Measurements from ENCODE around the gene ZBTB20. TPM values are rescaled to one million over a fixed set of nuclear protein-coding genes. Genes with fewer than 3 reads are reported as not detected.
A peak's percentile ranks its signal among the peaks of the same experiment; 100 is the strongest.

The ZBTB20 gene
- total RNA-seq, 1 donor from 2014 or later: 66.4 TPM

GRCh38 chr3:114879059-114880031 is 267.7 kb downstream of the ZBTB20 start:
- intact Hi-C loops (cut with DNase I): no loop called here
- H3K9me3 ChIP-seq: no peaks in the 10 kb centered on the region
- H3K36me3 ChIP-seq: no peaks in the 10 kb centered on the region
- no peak overlapping the region for H3K4me3 ChIP-seq
- H3K27me3 ChIP-seq (ENCODE audit: low read depth): no peaks in the 10 kb centered on the region
- no peak for TF ChIP-seq CTCF (IDR thresholded peaks at IDR 0.05)
- H3K27ac ChIP-seq: no peak overlapping the region
- DNase-seq (no peak), ATAC-seq (peak in 1 of 2 donors; percentile 54)
- peaks cover 29% of the 10 kb centered on the region for H3K4me1 ChIP-seq

GRCh38 chr3:114878114-114878839 is 268.8 kb downstream of the ZBTB20 start:
- H3K4me3 ChIP-seq: no peak overlapping the region
- H3K4me1 ChIP-seq: peaks cover 39% of the 10 kb centered on the region
- no peak for DNase-seq
- H3K27me3 ChIP-seq (ENCODE audit: low read depth): no peaks in the 10 kb centered on the region
- no peak for TF ChIP-seq CTCF (IDR thresholded peaks at IDR 0.05)
- no peak for ATAC-seq
- no peaks in the 10 kb centered on the region for H3K9me3 ChIP-seq
- H3K27ac ChIP-seq: no peak overlapping the region
- intact Hi-C loops (cut with DNase I): no loop called here
- no peaks in the 10 kb centered on the region for H3K36me3 ChIP-seq

- peaks cover 39% of the 10 kb centered on the region for H3K4me1 ChIP-seq
- intact Hi-C loops (cut with DNase I): no loop called here
- H3K36me3 ChIP-seq: no peaks in the 10 kb centered on the region
- H3K4me3 ChIP-seq: no peak overlapping the region
- ATAC-seq (no peak), DNase-seq (no peak)
- H3K9me3 ChIP-seq: no peaks in the 10 kb centered on the region
- no peak overlapping the region for H3K27ac ChIP-seq
- H3K27me3 ChIP-seq (ENCODE audit: low read depth): no peaks in the 10 kb centered on the region
- no peak for TF ChIP-seq CTCF (IDR thresholded peaks at IDR 0.05)
Measured at GRCh38 chr3:114877378-114878113, 269.5 kb downstream of the ZBTB20 start.

GRCh38 chr3:114874522-114874971 is 272.5 kb downstream of the ZBTB20 start:
- ATAC-seq: no peak
- peaks cover 39% of the 10 kb centered on the region for H3K4me1 ChIP-seq
- TF ChIP-seq CTCF (IDR thresholded peaks at IDR 0.05): no peak
- no peaks in the 10 kb centered on the region for H3K36me3 ChIP-seq
- intact Hi-C loops (cut with DNase I): no loop called here
- peak overlapping the region; percentile 2 for H3K27ac ChIP-seq
- H3K4me3 ChIP-seq: no peak overlapping the region
- DNase-seq: no peak
- H3K9me3 ChIP-seq: no peaks in the 10 kb centered on the region
- H3K27me3 ChIP-seq (ENCODE audit: low read depth): no peaks in the 10 kb centered on the region

GRCh38 chr3:114873591-114873990 is 273.5 kb downstream of the ZBTB20 start:
- no peak for ATAC-seq
- DNase-seq: no peak
- Histone ChIP-seq H3K36me3 (no peaks in the 10 kb centered on the region), H3K9me3 (no peaks in the 10 kb centered on the region), H3K27ac (no peak overlapping the region), H3K4me1 (peaks cover 30% of the 10 kb centered on the region), H3K4me3 (no peak overlapping the region), H3K27me3 (ENCODE audit: low read depth) (no peaks in the 10 kb centered on the region)
- intact Hi-C loops (cut with DNase I): no loop called here
- no peak for TF ChIP-seq CTCF (IDR thresholded peaks at IDR 0.05)
